NCI-H1417 treated with DMSO at 0.1 percent for 48 hours (cell line): ENCODE data around the gene HGS.
"Not testable (repeated sequence)": the region's sequence is repeated elsewhere in the genome, so short reads cannot be mapped to it uniquely, and the experiment has no call there.

Experiments used
- DNase-seq: peaks from one replicate; lab custom pipeline; 2025; lab: John Stamatoyannopoulos, UW

HGS gene

GRCh38 chr17:81655378-81656117, 28.3 kb upstream of the HGS start:
- no peak for DNase-seq

GRCh38 chr17:81656118-81656743, 27.6 kb upstream of the HGS start, which contains the start of gene PDE6G:
Gene PDE6G (minus strand): TSS chr17:81656542. CDS start chr17:81653305, 3,237 bp downstream.
- DNase-seq, result no peak

- no peak for DNase-seq
Measured at GRCh38 chr17:81656835-81657234, 27.0 kb upstream of the HGS start.

GRCh38 chr17:81659038-81659437, 24.8 kb upstream of the HGS start:
- DNase-seq, result no peak

GRCh38 chr17:81660441-81660840, 23.4 kb upstream of the HGS start:
- no peak for DNase-seq

- no peak for DNase-seq
Measured at GRCh38 chr17:81662002-81662401, 21.8 kb upstream of the HGS start.

GRCh38 chr17:81664051-81664470, 19.8 kb upstream of the HGS start:
- DNase-seq, result no peak

GRCh38 chr17:81665205-81666091, 18.4 kb upstream of the HGS start:
- no peak for DNase-seq

GRCh38 chr17:81666092-81666341, 17.8 kb upstream of the HGS start:
- no peak for DNase-seq

- peak; percentile 15 for DNase-seq
Measured at GRCh38 chr17:81666342-81667191, 17.2 kb upstream of the HGS start, which contains the start of the genes CCDC137 and OXLD1. Gene CCDC137 (plus strand): TSS chr17:81666737. CDS start chr17:81666767, 30 bp downstream. Gene OXLD1 (minus strand): TSS chr17:81666605. CDS start chr17:81666577, 28 bp downstream.

- DNase-seq, result no peak
Measured at GRCh38 chr17:81667754-81668153, 16.1 kb upstream of the HGS start.

GRCh38 chr17:81672504-81672903, 11.3 kb upstream of the HGS start:
- no peak for DNase-seq

- no peak for DNase-seq
Measured at GRCh38 chr17:81672954-81673353, 10.9 kb upstream of the HGS start.

GRCh38 chr17:81673561-81674258, 10.1 kb upstream of the HGS start:
- no peak for DNase-seq

- not testable (repeated sequence) for DNase-seq
Measured at GRCh38 chr17:81675515-81676221, 8.1 kb upstream of the HGS start.

GRCh38 chr17:81676906-81677305, 6.9 kb upstream of the HGS start:
- no peak for DNase-seq

- no peak for DNase-seq
Measured at GRCh38 chr17:81680150-81680549, 3.7 kb upstream of the HGS start.

GRCh38 chr17:81681672-81682071, 2.1 kb upstream of the HGS start:
- peak; percentile 49 for DNase-seq

- no peak for DNase-seq
Measured at GRCh38 chr17:81682565-81683207, 1.1 kb upstream of the HGS start.

GRCh38 chr17:81683208-81683583, 615 bp upstream of the HGS start:
- no peak for DNase-seq
